ENCODE data around the gene DPY19L2. TPM values are rescaled to one million over a fixed set of nuclear protein-coding genes. Genes with fewer than 3 reads are reported as not detected.
"Not testable (repeated sequence)": the region's sequence is repeated elsewhere in the genome, so short reads cannot be mapped to it uniquely, and the experiment has no call there.

The DPY19L2 gene
- polyA plus RNA-seq, 2 of the 4 experiments (the other 2 are of a cell fraction), result 3.7 to 5.8 TPM

- CTCF ChIA-PET, H3K9me3 ChIP-seq, H3K27ac ChIP-seq, H3K4me3 ChIP-seq, ATAC-seq, POLR2A ChIA-PET, H3K4me1 ChIP-seq, FAIRE-seq, H3K4me2 ChIP-seq: not testable (repeated sequence)
- 62% methylated on average over 5 of the region's 5 CpGs for WGBS (ENCODE audit: missing lambda C conversion rate)
- 0 out of 2 replicates have a peak, but pooled peaks have one; percentile 33 for TF ChIP-seq GATA3 (IDR thresholded peaks at IDR 0.05; ENCODE audit: borderline replicate concordance)
- DNase-seq (ENCODE audit: low read depth in 1 of 2, low spot score in 1 of 2), result peak in 1 of 2 experiments; percentile 2
Observed at GRCh38 chr12:63643381-63644140, 24.7 kb downstream of the DPY19L2 start.

- FAIRE-seq; H3K27ac ChIP-seq; POLR2A ChIA-PET; ATAC-seq; H3K4me3 ChIP-seq; H3K4me1 ChIP-seq; CTCF ChIA-PET; DNase-seq (ENCODE audit: low read depth in 1 of 2, low spot score in 1 of 2); H3K4me2 ChIP-seq; H3K9me3 ChIP-seq: not testable (repeated sequence)
- WGBS (ENCODE audit: missing lambda C conversion rate), result 65% methylated on average over 4 of the region's 4 CpGs
Observed at GRCh38 chr12:63624258-63624657, 44.0 kb downstream of the DPY19L2 start.

- CTCF ChIA-PET; POLR2A ChIA-PET; DNase-seq (ENCODE audit: low read depth in 1 of 2, low spot score in 1 of 2); FAIRE-seq; H3K27ac ChIP-seq; ATAC-seq; H3K4me3 ChIP-seq; H3K9me3 ChIP-seq; H3K4me1 ChIP-seq; H3K4me2 ChIP-seq: not testable (repeated sequence)
- 40% methylated on average over 1 of the region's 1 CpG for WGBS (ENCODE audit: missing lambda C conversion rate)
Observed at GRCh38 chr12:63615544-63615943, 52.7 kb downstream of the DPY19L2 start.

GRCh38 chr12:63611285-63611684, 57.0 kb downstream of the DPY19L2 start:
- FAIRE-seq, result not testable (repeated sequence)

GRCh38 chr12:63609281-63609680, 59.0 kb downstream of the DPY19L2 start:
- ATAC-seq, result not testable (repeated sequence)

More at GRCh38 chr12:63611285-63611684, 57.0 kb downstream of the DPY19L2 start:
- WGBS (ENCODE audit: missing lambda C conversion rate), result no CpG with 5 or more reads among the region's 2 CpGs
- H3K27ac ChIP-seq; POLR2A ChIA-PET; H3K4me3 ChIP-seq; CTCF ChIA-PET; DNase-seq (ENCODE audit: low read depth in 1 of 2, low spot score in 1 of 2); H3K9me3 ChIP-seq; H3K4me1 ChIP-seq; H3K4me2 ChIP-seq; ATAC-seq: not testable (repeated sequence)

GRCh38 chr12:63604985-63605384, 63.3 kb downstream of the DPY19L2 start:
- CTCF ChIA-PET; POLR2A ChIA-PET; H3K4me1 ChIP-seq; DNase-seq (ENCODE audit: low read depth in 1 of 2, low spot score in 1 of 2); H3K27ac ChIP-seq; FAIRE-seq; H3K9me3 ChIP-seq; H3K4me3 ChIP-seq; H3K4me2 ChIP-seq; ATAC-seq: not testable (repeated sequence)
- WGBS (ENCODE audit: missing lambda C conversion rate), result 50% methylated on average over 3 of the region's 3 CpGs

More at GRCh38 chr12:63609281-63609680, 59.0 kb downstream of the DPY19L2 start:
- CTCF ChIA-PET; H3K4me2 ChIP-seq; H3K9me3 ChIP-seq; H3K4me1 ChIP-seq; H3K4me3 ChIP-seq; H3K27ac ChIP-seq; FAIRE-seq; DNase-seq (ENCODE audit: low read depth in 1 of 2, low spot score in 1 of 2); POLR2A ChIA-PET: not testable (repeated sequence)

GRCh38 chr12:63594828-63595227, 73.5 kb downstream of the DPY19L2 start:
- H3K4me1 ChIP-seq, result not testable (repeated sequence)
- peak; percentile 74 to 76 for ATAC-seq

GRCh38 chr12:63584426-63584825, 83.9 kb downstream of the DPY19L2 start:
- H3K4me1 ChIP-seq; TF ChIP-seq FOSL2 (IDR thresholded peaks at IDR 0.05): not testable (repeated sequence)
- peak; percentile 47; the same call in 1 of the 2 replicates for TF ChIP-seq FOSL2 (CRISPR knock-in tag; IDR thresholded peaks at IDR 0.05)

More at GRCh38 chr12:63594828-63595227, 73.5 kb downstream of the DPY19L2 start:
- H3K9me3 ChIP-seq, CTCF ChIA-PET, H3K27ac ChIP-seq, H3K4me3 ChIP-seq, POLR2A ChIA-PET, FAIRE-seq: not testable (repeated sequence)
- WGBS (ENCODE audit: missing lambda C conversion rate), result 34% methylated on average over 4 of the region's 4 CpGs
- H3K4me2 ChIP-seq, result peak overlapping the region; percentile 7; the same call in 2 of the 3 replicates
- peak in 1 of 2 experiments; percentile 29 for DNase-seq (ENCODE audit: low read depth in 1 of 2, low spot score in 1 of 2)

GRCh38 chr12:63583289-63583688, 85.0 kb downstream of the DPY19L2 start:
- DNase-seq (ENCODE audit: low read depth in 1 of 2, low spot score in 1 of 2); POLR2A ChIA-PET; CTCF ChIA-PET; FAIRE-seq; H3K4me3 ChIP-seq; H3K9me3 ChIP-seq; H3K4me1 ChIP-seq; ATAC-seq; H3K27ac ChIP-seq; H3K4me2 ChIP-seq: not testable (repeated sequence)
- 83% methylated on average over 1 of the region's 1 CpG for WGBS (ENCODE audit: missing lambda C conversion rate)

More at GRCh38 chr12:63584426-63584825, 83.9 kb downstream of the DPY19L2 start:
- POLR2A ChIA-PET, H3K27ac ChIP-seq, H3K4me2 ChIP-seq, H3K4me3 ChIP-seq, H3K9me3 ChIP-seq, FAIRE-seq, CTCF ChIA-PET: not testable (repeated sequence)
- ATAC-seq, result peak in 1 of 2 experiments; percentile 60; a peak in 2 of 6 replicates
- WGBS (ENCODE audit: missing lambda C conversion rate), result 56% methylated on average over 3 of the region's 3 CpGs
- DNase-seq (ENCODE audit: low read depth in 1 of 2, low spot score in 1 of 2), result peak; percentile 0 to 36

GRCh38 chr12:63577631-63578030, 90.7 kb downstream of the DPY19L2 start:
- H3K27ac ChIP-seq; H3K4me2 ChIP-seq; CTCF ChIA-PET; FAIRE-seq; DNase-seq (ENCODE audit: low read depth in 1 of 2, low spot score in 1 of 2); H3K4me3 ChIP-seq; H3K9me3 ChIP-seq; H3K4me1 ChIP-seq; POLR2A ChIA-PET; ATAC-seq: not testable (repeated sequence)
- 19% methylated on average over 2 of the region's 2 CpGs for WGBS (ENCODE audit: missing lambda C conversion rate)

- H3K4me2 ChIP-seq; H3K27ac ChIP-seq; DNase-seq (ENCODE audit: low read depth in 1 of 2, low spot score in 1 of 2); H3K4me1 ChIP-seq; H3K9me3 ChIP-seq; ATAC-seq; FAIRE-seq; H3K4me3 ChIP-seq; CTCF ChIA-PET; POLR2A ChIA-PET: not testable (repeated sequence)
- 87% methylated on average over 4 of the region's 4 CpGs for WGBS (ENCODE audit: missing lambda C conversion rate)
Observed at GRCh38 chr12:63572038-63572437, 96.3 kb downstream of the DPY19L2 start.

All from A549 (cell line).